Activated T-cell treated with anti-CD3 and anti-CD28 coated beads for 1 hour (primary cell): Measurements from ENCODE around the gene CFL1.
"Not testable (repeated sequence)": the region's sequence is repeated elsewhere in the genome, so short reads cannot be mapped to it uniquely, and the experiment has no call there.

Experiments used
- DNase-seq: peaks from one replicate; pipeline ENCODE4 v3.0.0-alpha.2; 2020; ENCODE audit warnings: low read depth

The CFL1 gene

DNA sequence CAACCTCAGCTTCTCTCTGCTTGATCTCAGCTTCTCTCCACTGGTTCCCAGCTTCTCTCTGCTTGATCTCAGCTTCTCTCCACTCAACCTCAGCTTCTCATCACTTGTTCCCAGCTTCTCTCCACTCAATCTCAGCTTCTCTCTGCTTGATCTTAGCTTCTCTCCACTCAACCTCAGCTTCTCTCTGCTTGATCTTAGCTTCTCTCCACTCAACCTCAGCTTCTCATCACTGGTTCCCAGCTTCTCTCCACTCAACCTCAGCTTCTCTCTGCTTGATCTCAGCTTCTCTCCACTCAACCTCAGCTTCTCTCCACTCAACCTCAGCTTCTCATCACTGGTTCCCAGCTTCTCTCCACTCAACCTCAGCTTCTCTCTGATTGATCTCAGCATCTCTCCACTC lies 25.7 kb downstream of the CFL1 start:
- DNase-seq = not testable (repeated sequence)

DNA sequence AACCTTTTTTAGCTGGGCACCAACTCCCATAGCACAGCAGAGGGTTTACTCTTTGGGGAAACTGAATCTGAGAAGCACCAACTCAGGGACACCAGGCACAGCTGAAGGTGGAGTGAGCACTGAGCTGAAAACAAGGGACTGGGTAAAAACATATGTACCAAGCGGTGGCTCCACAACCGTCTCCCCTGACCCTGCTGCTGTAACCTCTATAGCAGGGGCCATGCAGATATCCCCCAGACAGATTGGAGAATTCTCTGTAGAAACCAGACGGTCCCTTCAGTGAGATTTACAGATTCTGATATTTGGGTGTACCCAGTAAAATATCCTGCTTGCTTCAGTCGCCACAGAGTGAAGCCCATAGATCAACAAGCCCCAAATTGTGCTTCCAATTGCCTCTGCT lies 28.5 kb downstream of the CFL1 start:
- no peak for DNase-seq

DNA sequence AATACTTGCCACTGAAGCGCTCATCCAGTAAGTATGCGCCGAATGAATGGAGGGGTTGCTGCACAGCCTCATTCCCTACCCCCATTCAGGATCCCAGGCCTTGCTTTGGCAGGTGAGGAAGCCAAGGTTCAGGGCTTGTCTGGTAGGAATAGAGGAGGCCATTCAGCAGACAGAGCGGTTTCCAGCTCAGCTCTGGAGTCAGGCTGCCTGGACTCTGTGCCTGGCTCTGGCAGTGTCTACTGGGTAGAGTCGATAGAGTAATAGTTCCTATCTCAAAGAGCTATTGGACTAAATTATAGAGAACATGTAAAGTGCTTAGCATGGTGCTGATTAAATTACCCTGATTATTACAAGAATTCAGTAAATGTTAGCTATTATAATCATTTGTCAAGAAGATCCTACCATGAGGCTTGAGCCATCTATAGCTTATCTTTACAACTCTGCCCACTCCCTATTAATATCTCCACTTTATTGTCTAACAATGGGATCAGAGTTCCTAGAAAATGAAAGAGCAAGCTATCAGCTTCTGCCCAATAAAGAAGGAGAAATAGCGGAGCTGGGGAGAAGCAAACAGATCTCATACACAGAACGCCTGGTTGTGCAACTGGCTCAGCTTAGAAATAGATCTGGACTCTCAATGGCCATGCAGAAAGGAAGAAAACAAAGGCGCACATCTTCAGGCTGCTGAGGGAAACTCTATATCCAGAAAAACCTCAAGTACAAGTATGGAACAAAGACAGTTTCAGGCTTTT lies 30.8 kb downstream of the CFL1 start:
- DNase-seq = no peak

DNA sequence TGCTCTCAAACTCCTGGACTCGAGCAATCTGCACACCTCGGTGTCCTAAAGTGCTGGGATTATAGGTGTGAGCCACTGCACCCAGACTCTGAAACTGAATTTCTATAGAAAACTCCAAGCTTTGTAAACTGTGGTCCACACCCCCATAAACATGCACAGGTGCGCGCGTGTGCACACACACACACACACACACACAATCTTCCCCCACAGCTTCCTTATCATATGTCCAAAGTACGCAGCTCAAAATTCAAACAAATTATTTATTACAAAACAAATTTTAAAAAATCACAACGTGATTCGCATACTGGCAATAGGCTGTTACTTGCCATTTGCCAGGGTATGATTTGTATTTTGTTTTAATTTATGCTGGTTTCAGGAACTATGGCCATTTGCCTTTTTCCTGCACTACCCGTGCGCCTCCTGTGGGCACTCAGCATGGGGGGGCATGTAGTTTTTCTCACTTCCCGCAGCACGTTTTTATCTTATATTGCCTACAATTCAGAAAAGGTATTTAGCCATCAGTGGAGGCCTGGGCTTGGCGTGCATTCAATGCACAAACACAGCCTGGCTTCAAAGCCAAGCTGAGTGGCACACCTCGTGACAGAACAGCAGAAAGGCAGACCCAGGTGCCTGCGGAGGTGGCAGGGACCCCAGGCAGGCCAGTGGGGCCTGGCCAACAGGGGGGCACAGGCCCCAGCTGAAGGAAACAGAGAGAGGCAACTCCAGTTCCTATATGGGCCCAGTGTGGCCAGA lies 35.0 kb downstream of the CFL1 start:
- no peak for DNase-seq

DNA sequence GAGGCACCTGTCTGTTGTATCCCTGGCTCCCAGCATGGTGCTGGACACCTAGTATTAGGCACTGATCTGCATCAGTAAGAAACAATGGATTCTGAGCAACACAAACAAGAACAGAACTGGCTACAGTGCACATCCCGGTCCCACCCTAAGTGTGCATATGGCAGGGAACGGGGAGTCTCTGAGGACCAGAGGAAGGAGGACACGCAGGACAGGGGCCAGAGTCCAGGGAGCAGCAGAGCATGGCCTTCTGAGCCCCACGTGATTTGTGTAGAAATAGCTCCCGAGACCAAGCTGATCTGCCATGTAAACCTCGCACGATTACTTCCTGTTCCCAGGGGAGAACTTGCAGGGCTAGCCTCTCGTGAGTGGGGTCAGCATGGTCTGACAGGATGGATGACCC lies 36.9 kb downstream of the CFL1 start:
- no peak for DNase-seq

DNA sequence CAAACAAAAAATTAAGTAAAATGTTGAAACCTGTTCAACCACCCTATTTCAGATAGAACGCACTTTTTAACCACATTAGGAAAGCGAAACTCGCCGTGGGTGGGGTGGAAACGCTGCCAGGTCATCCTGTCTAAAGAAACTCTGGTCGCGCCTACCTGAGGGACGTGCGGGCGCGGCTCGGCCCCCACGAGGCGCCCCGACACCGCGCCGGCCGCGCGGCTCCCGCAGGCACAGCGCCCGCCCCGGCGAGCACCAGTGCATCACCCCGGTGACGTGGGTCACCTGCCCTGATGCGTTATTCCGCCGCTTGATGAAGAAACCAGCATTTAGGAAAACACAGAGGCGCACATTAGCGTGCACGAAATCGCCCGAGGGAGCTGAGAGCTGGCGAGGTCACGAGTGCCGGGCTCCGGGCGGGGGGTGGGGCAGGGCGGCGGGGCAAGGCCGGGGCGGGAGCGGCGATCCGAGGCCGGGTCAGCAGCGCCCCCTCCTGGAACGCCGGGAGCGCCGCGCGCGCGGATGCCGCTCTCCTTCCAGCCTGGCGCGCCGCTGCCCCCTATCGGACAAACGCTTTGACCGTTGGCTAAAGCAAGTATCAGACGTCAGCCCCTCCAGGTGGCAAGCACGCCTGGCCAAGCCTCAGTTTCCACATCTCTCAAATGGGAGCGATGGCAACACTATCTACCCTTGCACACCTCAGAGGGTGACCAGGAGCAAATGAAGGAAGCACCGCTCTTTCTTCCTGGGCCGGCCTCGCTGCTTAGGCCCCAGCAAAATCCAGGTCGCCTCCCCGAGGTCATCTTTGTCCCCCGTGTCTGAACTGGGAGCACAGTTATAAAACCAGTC lies 39.9 kb downstream of the CFL1 start:
- DNase-seq = peak; percentile 98

DNA sequence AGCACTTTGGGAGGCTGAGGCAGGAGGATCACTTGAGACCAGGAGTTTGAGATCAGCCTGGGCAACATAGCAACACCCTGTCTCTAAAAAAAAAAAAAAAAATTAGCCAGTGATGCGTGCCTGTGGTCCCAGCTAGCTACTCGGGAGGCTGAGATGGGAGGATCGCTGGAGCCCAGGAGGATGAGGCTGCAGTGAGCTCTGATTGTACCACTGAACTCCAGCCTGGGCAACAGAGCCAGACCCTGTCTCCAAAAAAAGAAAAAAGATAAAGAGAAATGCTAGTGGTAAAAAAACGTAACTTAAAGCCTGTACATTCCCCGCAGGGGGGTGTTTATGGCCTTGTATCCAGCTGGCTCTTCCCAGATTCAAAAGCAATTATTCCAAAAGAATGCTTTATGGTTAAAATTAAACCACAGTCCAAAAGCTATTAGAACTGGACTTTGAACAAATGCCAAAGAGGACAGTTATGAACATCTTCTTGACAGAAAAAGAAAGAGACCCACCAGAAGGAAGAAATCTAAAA lies 40.6 kb downstream of the CFL1 start:
- no peak for DNase-seq

DNA sequence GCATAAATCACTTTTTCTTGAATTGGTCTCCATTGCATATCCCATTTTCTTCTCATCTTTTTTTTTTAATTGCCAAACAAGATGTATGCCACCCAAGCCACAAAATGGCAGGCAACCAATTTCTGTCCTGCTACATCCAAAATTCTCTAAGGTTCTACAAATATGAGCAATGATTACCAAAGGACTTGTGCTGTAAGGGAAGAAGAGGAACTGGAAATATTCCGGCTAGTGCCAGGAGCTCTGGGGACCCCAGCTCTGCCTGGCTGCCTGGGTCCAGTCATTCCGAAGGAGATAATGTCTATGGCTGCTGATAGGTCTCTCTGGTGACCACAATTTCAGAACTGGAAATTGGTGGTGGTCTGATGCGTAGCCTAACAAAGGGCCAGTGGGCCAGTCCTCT lies 41.3 kb downstream of the CFL1 start:
- no peak for DNase-seq

DNA sequence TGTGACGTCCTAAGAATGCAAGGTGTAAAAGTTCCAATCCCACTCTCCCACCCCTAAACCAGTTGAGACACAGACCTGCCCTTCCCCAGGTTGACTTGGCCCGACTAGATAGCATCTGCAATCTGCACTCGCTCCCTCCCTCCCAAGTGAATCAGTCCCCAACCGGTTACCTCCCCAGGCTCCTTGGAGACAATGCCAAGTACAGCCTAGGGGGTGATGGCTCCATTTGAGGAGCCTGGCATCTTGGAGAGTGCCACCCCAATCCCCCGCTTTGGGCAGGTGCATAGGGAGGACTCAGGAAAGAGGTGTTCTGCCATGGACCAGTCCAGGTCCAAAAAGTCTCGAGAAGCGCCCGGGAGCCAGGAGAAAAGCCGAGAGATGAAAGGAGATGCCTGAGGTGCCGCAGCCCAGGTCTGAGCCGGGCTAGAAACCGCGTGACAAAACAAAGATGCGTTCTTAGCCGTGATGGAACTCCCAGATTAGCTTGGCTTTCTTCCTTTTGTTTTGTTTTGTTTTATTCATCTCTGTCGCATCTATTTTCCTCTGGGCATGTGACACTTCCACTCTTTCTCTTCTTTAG lies 42.9 kb downstream of the CFL1 start:
- DNase-seq = no peak

DNA sequence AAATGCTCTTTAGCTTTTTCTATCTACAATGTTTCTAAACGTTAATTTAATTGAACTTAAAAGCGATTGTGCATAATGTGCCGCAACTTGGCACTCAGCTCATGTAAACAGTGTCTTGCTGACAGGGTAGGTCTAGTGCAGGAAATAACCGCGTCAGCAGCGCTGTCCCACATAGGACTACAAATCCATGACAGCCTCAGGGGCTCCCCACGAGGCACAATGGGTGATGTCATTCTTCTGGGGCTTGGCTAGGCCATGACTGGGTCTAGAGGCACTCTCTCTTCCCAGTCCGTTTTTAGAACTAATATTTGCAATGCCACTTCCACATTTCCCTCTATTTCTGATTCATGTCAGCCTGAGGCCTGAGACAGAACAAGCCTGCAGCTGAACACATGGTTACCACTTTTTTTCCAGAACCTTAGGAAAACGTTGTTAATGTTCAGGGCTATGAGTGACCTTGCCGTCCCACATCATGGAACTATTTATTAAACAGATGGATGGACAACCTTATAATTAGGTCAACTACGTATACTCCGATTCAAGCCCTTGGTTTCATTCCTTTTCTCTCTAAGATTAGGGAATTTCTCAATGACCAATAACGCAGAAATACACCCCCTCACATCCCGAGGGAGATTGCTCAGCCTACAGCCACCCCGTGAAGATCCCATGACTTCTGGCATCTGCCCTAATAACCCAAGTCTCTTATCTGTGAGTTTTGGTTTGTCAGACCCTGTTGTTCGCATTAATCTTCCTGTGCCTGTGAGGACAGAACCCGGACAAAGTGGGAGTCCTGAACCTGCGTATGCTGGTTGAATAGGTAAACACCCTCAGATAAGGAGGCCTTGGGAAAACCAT lies 43.6 kb downstream of the CFL1 start:
- DNase-seq = no peak

DNA sequence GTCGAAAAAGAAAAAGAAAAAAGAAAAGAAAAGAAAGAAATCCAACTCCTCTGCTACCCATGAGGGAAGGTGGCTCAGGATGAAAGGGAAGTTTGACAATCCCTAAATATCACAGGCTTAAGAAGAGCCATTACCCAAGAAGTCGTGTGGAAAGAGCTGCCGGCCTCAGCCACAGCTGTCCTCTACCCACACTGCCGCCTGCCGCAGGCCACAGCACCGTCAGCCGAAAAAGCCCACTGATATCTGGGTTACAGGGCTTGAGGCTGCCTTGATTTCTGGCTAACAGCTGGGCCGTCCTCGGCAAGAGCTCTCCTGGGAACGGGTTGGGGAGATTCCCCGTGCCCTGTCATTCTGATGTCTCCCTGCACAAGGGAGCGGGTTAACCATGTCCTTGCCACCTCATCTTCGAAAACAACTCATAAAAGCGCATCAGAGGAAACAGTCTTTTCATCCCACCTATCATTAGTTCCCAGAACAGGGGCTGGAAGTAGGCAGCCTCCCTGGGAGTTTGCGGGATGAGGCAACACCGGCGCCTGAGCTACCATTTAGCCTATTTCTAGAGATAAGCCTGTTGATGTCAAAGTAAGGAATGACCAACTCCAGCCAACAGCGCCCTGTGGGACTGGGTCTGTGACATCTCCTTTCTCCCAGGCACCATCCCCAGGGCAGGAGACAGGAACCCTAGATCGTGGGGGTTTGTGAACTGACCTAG lies 46.1 kb downstream of the CFL1 start:
- DNase-seq = no peak

DNA sequence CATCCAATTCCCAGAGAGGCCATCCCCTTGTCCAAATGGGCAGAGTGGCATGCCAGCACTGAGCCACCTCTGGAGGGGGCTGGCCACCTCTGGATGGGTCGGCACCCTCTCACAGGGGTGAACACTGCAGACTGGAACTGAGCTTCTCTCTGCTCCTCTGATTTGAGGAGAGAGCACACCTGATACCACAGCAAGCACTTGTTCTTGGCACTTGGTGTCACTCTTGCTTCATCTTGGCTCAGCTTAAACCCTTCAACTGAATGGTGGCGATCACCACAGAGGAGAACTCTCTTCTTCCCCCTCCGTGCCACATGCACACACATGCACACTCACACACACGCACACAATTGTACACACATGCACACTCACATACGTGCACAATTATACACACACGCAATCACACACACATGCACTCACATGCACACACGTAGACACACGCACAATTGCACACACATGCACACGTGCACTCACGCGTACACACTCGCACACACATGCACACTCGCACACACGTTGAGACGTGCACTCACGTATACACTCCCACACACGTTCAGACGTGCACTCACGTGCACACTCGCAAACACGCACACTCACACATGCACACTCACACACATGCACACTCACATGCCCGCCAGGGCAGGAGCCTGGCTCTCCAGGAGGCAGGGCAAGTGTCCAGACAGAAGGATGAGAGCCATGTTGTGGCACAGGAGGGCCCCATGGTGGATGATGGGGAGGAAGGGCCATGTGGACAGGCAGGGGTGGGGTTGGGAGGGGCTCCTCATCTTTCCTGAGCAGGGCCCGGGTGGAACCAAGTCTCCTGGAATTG lies 47.7 kb downstream of the CFL1 start:
- no peak for DNase-seq

DNA sequence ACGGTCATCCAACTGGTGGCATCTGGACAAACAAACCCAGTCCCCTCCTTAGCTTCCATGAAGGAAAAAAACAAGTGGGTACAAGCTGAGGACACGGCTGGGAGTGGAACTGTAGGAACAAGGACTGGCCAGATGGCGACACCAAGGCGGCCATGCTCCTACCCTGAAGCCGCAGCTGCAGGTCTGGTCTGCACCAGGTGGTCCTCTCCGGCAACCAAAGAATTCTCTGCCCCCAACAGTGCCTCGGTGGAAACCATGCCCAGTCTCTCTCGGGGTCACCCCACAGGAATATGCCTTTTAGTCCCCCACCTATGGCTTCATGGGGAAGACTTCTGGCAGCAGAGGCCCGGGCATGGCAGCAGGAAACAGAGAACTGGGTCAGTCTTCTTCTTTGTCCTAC lies 48.5 kb downstream of the CFL1 start:
- DNase-seq = no peak

DNA sequence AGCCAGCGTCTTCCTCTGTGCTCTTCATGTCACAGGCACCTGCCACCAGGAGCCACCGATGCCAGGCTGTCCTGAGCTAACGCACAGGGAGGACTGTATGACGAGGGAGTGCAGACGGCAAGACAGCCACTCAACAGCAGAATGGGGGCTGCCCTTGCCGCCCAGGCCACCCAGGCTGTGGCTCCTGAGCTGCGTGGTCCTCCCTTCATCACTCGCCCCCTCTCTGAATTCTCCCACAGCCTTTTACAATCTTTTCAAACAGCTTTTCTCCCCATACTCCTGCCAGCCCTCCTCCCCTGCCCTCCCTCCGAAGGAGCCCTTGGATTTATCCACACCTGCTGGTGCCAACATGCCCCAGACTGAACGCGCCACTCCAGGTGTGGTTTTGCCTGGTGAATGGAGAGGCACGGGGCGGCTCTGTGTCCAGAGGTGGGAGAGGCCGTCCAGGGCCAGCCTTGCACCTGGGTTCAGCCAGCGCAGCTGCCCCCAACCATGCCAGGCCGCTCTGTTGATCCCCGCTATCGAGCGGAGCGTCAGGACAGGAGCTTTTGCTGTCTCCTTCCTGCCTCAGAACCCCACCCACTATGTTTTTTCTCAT lies 49.1 kb downstream of the CFL1 start:
- no peak for DNase-seq

DNA sequence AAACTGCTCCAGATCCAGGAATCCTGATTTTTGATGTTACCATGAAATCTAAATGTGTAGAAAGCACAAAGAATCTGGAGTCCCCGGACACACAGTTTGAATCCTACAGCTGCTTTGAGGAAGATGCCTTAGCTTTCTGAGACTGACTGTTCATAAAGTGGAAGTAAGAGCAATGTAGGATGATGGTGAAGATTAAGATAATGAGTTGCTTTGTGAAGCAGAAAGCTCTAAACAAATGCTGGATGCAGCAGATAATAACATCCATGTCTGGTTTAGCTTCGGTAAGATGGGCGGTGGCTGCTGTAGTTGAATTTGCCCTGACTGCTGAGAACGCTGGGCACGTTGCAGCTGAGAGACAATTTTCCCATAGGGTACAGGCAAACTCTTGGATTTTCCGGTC lies 51.0 kb downstream of the CFL1 start:
- no peak for DNase-seq
